Measurements from ENCODE around the gene SLC2A3. TPM values are rescaled to one million over a fixed set of nuclear protein-coding genes. Genes with fewer than 3 reads are reported as not detected.

The SLC2A3 gene
- total and polyA plus RNA-seq, 9 of the 15 experiments (the other 6 are each of a cell fraction or from before 2014, with no cell fraction given): 67.3 to 491 (median 104) TPM

GRCh38 chr12:7940906-7941305, 4.9 kb upstream of the SLC2A3 start (continued):
- no peak for TF ChIP-seq CREB5 (CRISPR knock-in tag; IDR thresholded peaks at IDR 0.05)
- TF ChIP-seq, protein P1, sequence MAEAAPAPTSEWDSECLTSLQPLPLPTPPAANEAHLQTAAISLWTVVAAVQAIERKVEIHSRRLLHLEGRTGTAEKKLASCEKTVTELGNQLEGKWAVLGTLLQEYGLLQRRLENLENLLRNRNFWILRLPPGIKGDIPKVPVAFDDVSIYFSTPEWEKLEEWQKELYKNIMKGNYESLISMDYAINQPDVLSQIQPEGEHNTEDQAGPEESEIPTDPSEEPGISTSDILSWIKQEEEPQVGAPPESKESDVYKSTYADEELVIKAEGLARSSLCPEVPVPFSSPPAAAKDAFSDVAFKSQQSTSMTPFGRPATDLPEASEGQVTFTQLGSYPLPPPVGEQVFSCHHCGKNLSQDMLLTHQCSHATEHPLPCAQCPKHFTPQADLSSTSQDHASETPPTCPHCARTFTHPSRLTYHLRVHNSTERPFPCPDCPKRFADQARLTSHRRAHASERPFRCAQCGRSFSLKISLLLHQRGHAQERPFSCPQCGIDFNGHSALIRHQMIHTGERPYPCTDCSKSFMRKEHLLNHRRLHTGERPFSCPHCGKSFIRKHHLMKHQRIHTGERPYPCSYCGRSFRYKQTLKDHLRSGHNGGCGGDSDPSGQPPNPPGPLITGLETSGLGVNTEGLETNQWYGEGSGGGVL (CRISPR knock-in tag; IDR thresholded peaks at IDR 0.05): no peak
- no peak for TF ChIP-seq ZKSCAN1 (IDR thresholded peaks at IDR 0.05; ENCODE audit: low read depth, low read length)

DNA sequence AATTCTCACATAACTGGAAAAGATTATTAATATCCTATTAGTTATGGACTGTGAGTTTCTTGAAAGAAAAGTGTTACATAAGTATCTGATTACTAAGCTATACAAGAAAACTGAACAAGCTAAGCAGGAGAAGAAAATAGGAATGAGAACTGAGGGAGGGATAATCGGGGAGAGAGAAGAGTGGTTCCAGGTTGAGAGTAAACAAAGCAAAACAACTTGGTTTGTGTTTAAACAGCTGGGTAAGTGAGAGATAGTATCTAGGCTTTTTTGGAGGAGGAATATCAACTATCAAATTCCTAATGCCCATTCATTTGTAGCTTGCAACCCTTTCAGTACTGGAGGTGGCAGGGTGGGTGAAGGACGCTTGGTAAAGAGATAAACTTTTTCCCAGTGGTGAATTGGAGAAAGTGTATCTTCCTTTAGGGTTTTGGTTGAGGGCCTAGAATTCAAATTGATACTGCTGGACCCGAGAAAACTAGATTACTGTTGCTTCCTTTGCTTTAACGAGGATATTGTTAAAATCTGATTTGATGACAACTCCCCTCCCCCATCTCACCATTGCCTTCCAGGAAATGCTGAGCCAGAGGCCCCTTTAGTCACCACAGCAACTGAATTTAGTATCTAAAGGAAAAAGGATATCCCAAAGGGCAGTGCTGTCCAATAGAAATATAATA, 2.0 kb upstream of the SLC2A3 start:
- Histone ChIP-seq H3K4me2 (ENCODE audit: insufficient read depth, low read length) (peak overlapping the region; percentile 54), H3K27ac (ENCODE audit: extremely low read depth, low read depth, low read length) (peak overlapping the region; percentile 78), H3K4me1 (replicated peaks in 1 of 2; ENCODE audit: control insufficient read depth in 2 of 2, insufficient read depth in 2 of 2, low read length in 2 of 2) (peaks cover 6 to 10% of the 10 kb centered on the region in 2 experiments; a peak in 4 of 5 replicates), H3K9me3 (replicated peaks; ENCODE audit: control insufficient read depth, insufficient read depth, low read depth, low read length) (no peaks in the 10 kb centered on the region), H2AFZ (ENCODE audit: low read depth, low read length) (peak overlapping the region; percentile 82), H3K4me3 (peak overlapping the region; percentile 7; the same call in 1 of the 2 replicates), H4K20me1 (replicated peaks; ENCODE audit: control insufficient read depth, insufficient read depth, low read length) (peaks cover 2% of the 10 kb centered on the region; the same call in 1 of the 2 replicates), H3K9me1 (ENCODE audit: control insufficient read depth, insufficient read depth, low read length) (no peaks in the 10 kb centered on the region), H3K27me3 (ENCODE audit: control insufficient read depth in 2 of 2, insufficient read depth in 2 of 2, low read length in 2 of 2) (no peaks in the 10 kb centered on the region), H3K36me3 (ENCODE audit: control insufficient read depth, insufficient read depth, low read length) (peaks cover 18% of the 10 kb centered on the region; the same call in 1 of the 3 replicates), H3K79me2 (ENCODE audit: control insufficient read depth, insufficient read depth, low read length) (peaks cover 31% of the 10 kb centered on the region), H3K9ac (ENCODE audit: insufficient read depth in 1 of 2, low read depth in 2 of 2, low read length in 2 of 2) (peak overlapping the region in 1 of 2 experiments; percentile 54; a peak in 1 of 4 replicates)
- ChIA-PET CTCF (ENCODE audit: low intra/inter-chr PET ratio) (no interaction called here), POLR2A (interaction anchor here (1.2 to 6.9 kb wide), 3 partner anchors 9 to 23 kb away, joined by 4 to 51 read pairs (median 10); no protein-coding TSS in a partner anchor)
- FAIRE-seq: peak; percentile 85
- WGBS (ENCODE audit: insufficient coverage, low coverage, missing lambda C conversion rate): 4% methylated on average over 4 of the region's 4 CpGs
- peak; percentile 24 to 84 (median 40) for DNase-seq (ENCODE audit: extremely low read depth in 1 of 4, low spot score in 3 of 4)
- in situ Hi-C loops (cut with MboI): no loop called here
- intact Hi-C loops (cut with micrococcal nuclease): loop anchor here (10.0 kb wide), 2 partner anchors 73 to 147 kb away; partner anchors contain the start of gene NECAP1
- ATAC-seq: no peak
- BruUV-seq (replicated peaks): no TSS peak
- TF ChIP-seq DIDO1 (tag; IDR thresholded peaks at IDR 0.05; ENCODE audit: low read depth) (no peak), EP300 (IDR thresholded peaks at IDR 0.05; ENCODE audit: low read length) (peak; percentile 69; the same call in 1 of the 2 replicates), ZNF695 (CRISPR knock-in tag; IDR thresholded peaks at IDR 0.05) (no peak), HDAC6 (IDR thresholded peaks at IDR 0.05; ENCODE audit: low read depth, low read length) (no peak), RAD21 (CRISPR knock-in tag; conservative IDR thresholded peaks at IDR 0.05 in 1 of 2, IDR thresholded peaks at IDR 0.05 in 1 of 2) (peak in 1 of 2 experiments; percentile 14; a peak in 1 of 4 replicates), DACH1 (IDR thresholded peaks at IDR 0.05; ENCODE audit: partially characterized antibody) (peak; percentile 56), HNRNPL (IDR thresholded peaks at IDR 0.05; ENCODE audit: low read depth, low read length) (0 out of 2 replicates have a peak, but pooled peaks have one; percentile 27), TGIF2 (CRISPR knock-in tag; IDR thresholded peaks at IDR 0.05) (no peak), CXXC5 (CRISPR knock-in tag; IDR thresholded peaks at IDR 0.05) (0 out of 2 replicates have a peak, but pooled peaks have one; percentile 15), GABPB1 (CRISPR knock-in tag; IDR thresholded peaks at IDR 0.05) (no peak), GABPA (tag; conservative IDR thresholded peaks at IDR 0.05; ENCODE audit: low read depth) (no peak), DPF2 (IDR thresholded peaks at IDR 0.05) (peak; percentile 40; the same call in 1 of the 2 replicates)
- TF ChIP-seq, protein P2, sequence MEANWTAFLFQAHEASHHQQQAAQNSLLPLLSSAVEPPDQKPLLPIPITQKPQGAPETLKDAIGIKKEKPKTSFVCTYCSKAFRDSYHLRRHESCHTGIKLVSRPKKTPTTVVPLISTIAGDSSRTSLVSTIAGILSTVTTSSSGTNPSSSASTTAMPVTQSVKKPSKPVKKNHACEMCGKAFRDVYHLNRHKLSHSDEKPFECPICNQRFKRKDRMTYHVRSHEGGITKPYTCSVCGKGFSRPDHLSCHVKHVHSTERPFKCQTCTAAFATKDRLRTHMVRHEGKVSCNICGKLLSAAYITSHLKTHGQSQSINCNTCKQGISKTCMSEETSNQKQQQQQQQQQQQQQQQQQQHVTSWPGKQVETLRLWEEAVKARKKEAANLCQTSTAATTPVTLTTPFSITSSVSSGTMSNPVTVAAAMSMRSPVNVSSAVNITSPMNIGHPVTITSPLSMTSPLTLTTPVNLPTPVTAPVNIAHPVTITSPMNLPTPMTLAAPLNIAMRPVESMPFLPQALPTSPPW (CRISPR knock-in tag; IDR thresholded peaks at IDR 0.05): peak; percentile 33; the same call in 1 of the 2 replicates

All from K562 (cell line).